ENCODE measurements around the gene CDH4.

CDH4 gene

DNA sequence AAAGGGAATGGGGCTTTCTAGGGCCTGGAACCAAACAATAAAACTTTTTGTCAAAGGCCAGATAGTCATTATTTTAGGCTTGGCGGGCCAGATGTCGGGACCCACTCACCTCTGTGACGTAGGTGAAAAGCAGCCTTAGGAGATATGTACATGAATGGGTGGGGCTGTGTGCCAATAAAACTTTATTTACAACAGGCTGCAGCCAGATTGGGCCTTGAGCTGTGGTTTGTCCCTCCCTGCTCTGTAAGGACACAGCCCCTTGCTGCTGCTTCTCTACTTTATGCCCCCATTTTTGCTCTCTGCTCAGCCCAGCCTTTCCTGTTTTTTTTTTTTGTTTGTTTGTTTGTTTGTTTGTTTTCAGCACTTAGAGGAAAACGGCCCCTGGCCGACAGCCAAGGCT, 32.7 kb downstream of the CDH4 start:
- no peak for DNase-seq

DNA sequence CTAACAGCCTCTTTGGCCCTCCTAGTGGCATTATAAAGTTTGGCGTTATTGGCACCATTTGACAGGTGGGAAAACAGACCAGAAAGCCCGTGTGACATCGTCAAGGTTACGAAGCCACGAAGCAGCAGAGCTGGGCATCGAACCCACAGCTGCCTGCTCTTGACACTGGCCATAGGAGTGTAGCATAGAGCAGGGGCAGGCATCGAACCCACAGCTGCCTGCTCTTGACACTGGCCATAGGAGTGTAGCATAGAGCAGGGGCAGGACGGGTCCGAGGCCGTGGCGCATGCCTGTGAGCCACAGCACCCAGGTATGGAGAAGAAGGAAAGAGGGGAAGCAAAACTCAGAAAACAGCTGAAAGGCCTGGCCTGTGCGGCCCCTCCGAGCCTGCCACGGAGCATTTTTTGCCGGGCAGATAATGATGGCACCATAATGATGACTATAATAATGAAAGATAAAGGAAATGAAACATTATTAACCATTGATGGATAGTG, 33.1 kb downstream of the CDH4 start:
- DNase-seq, result no peak

DNA sequence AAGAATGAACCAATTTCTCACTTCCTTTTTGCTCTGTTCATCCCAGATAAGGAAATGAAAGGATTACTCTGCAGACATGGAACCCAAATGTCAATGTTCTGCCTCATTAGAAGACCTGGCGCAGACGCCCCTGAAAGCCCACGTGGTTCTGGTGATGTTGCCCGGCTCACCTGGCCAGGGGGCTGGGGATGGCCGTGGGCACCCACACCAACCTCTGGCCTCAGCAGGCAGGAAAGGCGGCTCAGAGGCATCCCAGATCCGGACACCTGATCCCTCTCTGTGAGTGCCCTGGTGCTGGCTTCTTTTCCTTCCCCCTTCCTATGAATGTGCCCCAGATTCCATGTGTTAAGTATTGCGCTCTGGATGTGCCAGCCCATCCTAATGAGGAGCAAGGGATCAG, 33.6 kb downstream of the CDH4 start:
- DNase-seq, result no peak

DNA sequence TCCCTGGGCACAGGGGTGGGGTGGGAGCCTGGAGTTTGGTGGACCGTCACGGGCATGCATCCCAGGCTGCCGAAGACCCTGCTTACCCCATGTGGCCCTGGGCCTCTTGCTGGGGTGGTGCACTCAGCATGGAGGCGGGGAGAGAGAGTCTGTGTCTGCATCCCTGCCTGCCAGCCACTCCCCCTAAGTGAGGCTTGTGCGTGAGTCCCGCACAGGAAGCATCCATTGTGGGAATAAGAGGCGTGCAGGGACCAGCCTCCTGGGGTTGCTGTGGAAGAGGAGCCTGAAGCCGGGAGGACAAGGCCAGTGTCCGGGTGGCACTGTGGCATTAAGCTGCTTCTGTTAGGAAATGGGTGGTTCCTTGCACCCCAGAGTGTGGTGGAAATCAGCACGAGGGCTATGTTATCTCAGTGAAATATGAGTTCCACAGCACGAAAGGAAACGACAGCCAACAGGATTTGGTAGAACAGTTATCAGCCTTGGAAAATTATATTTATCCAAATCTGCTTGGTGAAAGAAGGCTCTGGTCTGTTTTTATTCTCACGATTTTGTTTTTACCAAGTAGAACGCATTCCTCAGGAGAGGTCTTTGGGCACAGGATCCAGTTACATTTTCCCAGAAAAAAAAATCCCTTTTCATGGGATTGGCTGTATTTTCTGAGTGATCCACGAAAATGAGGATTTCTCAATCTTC, 35.7 kb downstream of the CDH4 start:
- DNase-seq, result no peak

DNA sequence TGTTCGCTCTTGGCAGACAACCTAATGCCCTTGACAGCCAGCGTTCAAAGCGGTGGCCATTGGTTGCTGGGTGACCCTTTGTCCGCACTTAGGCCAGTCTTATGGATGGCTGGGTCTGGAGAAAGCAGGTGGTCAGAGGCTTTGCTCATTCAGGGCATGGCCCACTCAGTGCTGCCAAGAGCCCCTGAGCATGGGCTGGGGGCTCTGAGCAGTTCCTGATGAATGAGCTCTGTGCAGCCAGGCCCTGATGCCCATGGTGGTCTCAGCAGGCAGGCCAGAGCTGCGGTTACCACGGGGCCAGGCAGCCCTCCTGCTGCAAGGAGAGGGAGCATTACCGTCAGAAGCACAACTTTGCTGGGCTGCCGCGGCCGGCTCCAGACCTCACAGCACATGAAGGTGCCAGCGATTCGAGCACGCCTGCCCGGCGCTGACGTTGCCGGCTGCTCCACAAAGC, 36.3 kb downstream of the CDH4 start:
- no peak for DNase-seq

DNA sequence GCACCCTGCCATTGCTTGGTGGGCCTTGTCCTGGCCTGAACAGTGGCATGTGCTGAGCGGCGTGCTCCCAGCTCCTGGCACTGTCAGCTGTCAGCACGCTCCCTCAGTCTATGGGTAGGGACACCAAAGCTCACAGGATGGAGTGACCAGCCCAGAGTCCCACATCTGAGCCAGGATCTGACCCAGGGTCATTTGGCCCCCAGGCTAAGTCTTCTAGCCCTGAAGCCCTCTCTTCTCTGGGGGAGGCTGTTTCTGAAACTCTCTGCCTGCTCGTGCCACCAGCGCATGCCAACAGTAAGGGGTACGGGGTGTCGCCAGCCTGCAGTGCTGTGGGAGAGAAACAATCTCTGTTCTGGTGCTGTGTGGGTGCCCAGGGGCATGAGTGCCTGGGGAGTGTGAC, 37.1 kb downstream of the CDH4 start:
- no peak for DNase-seq

DNA sequence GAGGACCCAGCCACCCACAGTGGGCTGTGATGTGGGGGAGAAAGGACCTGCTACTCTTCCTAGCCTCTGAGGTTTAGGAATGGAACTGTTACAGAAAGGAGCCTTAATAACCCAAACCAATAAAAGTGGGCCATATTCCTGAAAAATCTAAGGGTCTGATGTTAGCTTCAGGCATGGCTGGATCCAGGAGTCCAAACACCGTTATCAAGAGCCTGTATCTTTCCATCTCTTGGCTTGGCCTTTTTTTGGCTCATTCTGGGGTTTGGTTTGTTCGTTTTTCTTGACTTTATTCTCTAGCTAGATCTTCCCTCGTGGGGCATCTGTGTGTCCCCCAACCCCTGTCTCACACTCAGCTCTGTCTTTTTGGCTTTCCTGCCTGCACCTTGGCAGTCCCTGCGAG, 38.7 kb downstream of the CDH4 start:
- DNase-seq, result no peak

DNA sequence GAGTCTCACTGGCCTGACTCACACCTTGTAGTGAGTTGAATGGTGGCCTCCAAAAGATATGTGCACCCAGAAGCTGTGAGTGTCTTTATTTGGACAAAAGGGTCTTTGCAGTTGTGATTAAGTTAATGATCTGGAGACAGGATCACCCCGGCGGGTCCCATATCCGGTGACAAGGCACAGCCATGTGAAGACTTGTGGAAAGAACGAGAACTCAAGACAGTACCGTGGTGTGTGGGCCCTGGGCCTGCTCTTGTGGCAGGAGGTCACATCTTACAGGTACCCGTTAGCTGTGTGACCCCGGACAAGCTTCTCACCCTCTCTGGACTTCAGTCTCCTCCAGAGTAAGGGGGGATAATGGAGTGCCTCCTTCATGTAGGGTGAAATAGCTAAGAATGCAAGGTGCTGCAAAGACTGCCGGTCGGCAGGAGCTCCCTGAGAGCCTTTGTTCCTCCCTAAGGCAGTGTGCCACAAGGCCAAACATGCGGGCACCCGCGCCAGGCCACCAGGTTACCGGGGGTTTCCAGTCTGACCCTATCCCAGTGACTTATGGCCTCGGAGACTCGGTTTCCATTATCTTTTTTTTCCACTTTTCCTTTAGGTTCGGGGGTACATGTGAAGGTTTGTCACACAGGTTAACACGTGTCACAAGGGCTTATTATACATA, 39.2 kb downstream of the CDH4 start:
- no peak for DNase-seq

DNA sequence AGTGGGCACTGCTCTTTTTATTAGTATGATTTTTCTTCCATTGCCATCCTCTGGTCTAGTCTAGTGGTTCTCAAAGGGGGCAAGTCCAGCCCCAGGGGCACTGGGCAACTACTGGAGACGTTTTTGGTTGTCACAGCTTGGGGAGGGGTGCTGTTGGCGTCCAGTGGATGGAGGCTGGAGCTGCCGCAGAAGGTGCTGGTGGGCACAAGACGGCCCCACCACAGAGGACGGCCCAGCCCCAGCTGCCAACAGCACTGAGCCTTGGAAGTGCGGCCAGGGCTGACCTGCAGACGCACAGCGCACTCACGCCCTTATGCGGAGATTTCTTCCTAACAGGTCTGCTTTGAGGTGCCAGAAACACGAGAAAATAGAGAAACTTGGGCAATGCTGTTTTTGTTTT, 40.3 kb downstream of the CDH4 start:
- DNase-seq, result no peak

DNA sequence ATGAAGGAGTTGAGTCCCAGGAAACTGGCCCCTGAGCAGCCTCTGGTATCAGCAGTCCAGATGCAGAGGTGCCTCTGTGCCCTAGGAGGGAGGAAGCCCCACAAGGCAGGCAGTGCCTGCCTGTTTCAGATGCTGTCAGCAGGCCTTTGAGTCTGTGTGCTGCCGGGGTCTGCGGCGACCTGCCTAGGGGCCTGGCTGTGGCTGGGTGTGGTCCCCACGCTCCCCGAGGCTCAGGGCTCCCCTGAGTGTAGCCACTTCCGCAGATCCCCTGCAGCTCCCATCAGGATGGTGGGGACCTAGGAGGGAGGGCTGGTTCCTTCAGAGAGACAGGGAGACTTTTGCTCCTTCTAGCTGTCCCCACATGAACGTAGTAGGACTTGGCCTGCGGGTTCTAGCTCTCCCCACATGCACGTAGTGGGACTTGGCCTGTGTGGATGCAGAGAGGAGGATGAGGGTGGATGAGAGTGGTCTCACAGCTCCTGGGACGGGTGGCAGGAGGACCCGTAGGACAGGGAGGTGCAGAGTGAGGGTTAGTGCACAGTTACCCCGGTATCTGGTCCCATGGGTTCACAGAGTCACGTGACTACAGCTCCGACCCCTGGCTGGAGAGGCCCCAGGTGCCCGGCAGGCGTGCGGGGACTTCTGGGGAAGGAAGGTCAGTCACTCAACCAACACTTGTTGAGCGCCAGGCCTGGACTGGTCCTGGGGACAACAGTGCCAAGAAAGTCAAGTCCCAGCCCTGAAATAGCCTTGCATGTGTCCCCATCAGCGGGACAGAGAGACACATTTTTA, 41.0 kb downstream of the CDH4 start:
- DNase-seq, result no peak

DNA sequence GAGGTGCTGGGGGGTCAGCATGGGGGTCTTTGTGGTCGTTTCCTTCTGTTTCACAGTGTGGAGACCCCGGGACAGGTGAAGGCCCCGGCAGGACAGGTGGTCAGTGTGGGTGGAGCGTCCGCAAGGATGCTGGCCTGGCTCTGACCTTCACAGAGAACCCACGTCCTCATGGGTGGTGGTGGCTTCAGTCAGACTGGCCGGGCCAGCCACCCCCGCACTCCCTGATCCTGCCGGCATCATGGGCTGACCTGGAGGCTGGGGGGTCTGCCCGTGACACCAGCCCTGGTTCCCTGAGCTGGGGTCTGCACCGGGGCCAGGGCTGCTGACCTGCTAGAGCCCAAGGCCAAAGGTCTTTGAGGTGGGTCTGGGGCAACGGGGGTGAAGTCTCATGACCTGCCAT, 41.9 kb downstream of the CDH4 start:
- no peak for DNase-seq

DNA sequence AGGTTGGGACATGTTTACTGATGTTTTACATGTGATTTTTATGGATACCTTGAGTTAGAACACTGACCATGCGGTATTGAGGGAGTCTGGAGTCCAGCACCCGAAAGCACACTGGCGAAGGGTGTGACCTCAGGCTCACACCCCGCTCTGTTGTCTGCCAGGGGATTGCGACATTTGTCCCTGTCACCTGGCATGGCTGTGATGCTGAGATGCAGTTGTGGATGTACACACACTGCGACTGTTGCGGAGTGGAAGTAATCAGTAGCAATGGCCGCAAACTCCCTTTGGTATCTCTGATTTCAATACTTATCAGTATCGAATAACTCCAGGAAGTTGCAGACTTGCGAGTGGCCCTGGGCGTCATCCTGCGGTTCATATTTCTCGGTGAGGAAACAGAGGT, 43.2 kb downstream of the CDH4 start:
- DNase-seq, result no peak

DNA sequence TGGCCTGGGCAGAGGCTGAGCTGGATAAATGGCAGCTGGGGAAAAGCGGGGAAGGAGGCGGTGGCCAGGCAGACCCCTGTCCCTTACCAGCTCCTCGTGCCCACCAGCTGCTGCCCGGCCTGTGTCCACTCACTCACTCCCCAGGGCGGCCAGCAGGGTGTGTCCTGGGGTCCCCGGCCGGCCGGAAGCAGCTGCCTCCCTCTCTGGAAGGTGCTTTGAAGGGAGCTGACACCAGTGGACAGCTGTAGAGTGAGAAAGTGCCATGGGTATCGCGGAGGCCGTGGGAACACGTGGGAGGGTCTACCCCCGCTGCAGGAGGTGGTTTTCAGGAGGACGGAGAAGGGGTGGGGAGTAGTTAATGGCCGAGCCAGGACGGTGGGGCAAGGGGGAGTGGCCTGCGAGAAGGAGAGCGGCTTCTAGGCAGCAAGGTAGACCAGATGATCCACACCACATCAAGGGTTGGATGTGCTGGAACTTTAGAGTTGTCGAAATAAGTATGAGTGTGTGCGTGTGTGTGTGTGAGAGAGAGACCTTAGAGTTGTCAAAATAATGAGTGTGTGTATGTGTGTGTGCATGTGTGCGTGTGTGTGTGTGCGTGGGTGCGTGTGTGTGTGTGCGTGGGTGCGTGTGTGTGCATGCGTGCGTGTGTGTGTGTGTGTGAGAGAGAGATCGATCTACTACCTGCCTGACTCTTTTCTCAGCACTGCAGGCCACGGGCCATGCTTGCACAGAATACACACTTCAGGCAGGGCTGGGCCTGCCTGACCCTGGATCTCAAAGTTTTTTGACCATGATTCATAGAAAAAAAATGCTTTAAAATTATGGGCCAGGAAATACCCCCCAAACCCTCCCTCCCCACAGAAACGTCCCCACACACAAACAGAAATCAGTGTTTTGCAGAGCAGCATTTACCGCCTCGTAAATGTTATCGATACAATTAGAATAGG, 43.9 kb downstream of the CDH4 start:
- DNase-seq, result no peak

DNA sequence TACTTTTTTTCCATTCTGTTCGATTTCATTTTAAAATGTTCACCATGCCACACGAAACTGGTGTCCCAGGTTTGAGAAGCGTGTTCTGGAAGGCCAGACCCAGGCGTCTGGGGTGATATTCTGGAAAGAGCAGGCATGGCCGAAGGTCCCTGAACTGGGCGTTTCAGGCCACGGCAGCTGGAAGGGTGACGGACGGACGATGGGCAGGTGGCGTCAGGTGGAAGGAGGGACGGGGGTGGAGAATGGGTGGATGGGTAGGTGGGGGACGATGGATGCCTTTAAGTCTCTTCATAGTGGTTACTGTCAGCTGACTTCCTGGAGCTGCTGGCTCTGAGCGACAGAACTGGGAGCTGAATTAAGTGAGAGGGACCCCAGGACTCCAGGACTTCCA, 44.6 kb downstream of the CDH4 start:
- DNase-seq, result no peak

DNA sequence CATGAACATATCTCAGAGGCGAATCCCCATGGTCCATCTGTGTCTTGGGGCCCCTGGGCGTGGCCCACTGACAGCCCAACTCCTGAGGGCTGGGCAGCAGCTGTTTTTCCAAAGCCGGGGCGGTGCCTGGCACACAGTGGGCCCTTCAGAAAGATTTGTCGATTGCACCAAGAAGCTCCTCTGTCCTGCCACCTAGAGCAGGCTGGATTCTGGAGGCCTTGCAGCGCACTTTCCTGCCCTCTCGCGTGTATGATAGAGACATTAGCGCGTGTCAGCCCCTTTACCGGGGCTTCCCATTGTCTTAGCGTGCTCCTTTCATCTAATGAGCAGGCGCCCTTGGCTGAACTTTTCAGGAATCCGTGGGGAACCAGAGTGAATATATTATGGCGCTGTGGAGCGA, 45.4 kb downstream of the CDH4 start:
- DNase-seq, result no peak

DNA sequence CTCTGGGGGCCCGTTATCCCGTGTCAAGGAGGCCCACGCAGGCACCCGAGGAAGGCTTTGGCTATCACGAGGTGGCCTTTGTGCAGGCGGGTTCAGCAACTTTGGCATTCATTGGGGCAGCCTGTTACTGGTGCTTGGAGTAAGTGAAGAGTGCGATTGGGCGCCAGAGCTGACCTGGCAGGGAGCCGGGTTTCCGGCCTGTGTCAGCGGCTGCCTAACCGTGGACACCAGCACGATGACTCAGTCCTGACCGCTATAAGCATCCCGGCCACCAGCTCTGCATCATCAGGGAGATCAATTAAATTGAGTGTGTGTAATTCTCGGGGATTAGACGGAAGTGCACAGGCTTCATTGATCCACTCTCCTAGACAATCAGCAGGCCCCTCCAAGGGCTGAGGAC, 45.9 kb downstream of the CDH4 start:
- no peak for DNase-seq

DNA sequence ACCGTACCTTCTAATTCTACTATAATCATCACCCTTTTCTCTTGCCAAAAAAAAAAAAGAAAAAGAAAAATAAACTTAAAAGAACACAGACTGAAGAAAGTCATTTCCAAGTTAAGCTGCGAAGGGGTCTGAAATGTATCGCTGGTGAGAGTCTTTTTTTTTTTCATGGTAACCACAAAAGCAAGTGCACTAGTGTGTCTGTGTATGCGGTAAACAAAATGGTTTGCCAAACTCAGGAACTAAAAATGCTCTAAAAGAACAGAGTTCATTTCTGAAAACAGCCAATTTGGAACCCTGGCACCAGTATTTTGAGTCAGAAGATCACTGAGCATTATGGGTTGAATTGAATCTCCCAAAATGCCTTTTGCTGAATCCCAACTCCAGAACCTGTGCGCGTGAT, 46.6 kb downstream of the CDH4 start:
- DNase-seq, result no peak

DNA sequence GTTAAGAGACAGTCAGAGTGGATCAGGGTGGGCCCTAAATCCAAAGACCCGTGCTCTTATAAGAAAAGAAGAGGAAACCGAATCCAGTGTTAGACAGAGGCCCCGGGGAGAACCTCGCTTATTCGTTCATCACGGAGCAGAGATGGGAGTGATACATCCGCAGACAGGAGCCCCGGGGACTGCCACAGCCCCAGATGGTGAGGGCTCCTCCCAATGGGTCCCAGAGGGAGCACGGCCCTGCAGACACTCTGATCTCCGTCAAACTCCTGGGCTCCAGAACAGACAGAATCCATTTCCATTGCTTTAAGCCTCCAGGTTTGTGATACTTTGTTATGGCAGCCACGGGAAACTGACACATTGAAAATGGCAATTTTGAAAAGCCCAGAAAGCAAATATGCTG, 47.0 kb downstream of the CDH4 start:
- DNase-seq, result no peak

DNA sequence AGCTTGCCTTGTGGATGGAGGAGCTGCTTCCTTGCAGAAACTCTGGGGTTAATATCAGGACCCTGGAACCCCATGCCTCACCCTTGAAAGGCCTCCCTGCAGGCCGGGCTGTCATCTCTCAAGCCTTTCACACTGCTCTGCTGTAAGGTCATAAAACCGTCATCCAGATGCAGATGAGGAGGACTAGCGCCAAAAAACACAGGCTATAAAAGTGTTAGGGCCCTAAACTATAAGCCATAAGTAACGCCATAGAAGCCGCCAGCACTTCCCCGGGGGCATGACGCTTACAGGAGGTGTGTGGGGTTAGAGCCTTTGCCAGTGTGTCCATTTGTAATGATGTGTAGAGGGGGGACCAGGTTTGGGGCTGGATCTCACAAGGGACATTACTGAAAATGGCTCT, 47.6 kb downstream of the CDH4 start:
- peak; percentile 47 for DNase-seq

DNA sequence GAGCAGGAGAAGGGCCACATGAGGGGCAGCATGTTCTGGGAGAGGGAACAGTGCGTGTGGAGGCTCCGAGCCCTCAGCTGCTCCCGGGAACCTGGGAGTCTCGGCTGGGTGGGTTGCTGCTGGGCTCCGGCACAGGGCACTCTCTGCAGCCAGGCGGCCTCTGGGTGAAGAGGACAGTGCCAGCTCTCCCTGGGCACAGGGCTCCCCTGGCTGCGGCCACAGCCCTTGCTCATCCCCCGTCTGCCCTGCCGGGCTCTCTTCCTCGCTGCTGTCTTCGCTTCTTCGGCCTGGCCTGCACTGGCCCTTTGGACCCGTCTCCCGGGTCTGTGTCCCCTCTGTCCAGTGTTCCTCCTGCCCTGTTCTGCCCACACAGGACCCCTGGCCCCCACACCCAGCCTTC, 48.2 kb downstream of the CDH4 start:
- DNase-seq, result no peak

DNA sequence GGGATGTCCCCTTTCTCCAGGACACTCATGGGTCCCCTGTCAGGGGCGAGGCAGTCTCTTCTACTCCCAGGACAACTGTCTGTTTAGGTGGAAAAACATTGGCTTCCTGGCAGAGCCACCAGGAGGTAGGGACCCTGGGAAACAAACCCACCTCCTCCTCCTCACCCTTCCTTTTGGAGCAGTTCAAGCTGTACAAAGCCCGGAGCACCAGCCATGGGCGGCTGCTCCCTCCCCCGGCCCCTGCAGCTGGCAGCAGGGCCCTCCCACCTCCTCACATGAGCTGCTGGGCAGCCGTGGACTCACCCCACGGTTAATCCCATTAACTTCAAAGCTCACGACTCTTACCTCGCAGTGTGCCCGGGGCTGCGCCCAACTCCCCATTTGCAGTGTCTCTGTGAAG, 48.6 kb downstream of the CDH4 start:
- no peak for DNase-seq

DNA sequence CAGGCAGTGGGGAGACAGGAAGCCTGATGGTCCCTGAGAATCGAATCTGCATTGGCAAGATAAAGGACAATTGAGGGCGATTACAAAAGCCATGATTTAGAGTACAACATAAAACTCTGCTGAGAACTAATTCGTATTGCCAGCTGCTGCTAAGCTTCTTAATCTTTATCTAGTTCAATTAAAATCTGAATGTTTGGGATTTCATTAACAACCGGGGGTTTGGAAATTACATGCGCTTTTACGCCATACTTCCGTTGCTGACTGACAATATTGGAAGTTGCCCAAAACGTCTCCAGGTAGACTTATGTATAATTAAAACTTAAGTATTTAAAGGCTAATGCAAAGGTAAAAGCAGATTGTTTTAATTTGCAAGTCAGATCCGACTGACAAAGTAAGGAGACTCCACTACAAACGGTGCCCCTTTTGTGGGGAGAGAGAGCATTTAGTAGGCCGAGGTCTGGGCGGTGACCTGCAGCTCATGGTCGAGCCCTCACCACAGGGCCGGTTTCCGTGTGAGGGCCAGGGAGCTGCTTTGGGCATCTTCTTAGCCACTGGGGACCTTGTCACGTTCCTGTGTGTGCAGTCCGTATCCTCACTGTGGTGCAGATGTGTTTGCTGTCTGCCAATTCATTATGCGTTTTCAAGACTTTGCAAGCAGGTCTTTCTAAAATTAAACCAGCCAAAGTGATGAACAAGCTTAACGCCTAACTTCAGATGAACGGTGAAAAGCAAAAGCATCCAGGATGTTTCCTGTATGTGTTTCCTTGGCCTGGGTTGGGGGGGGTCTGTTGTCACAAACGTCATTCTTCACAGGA, 49.9 kb downstream of the CDH4 start:
- no peak for DNase-seq

Data from right hindlimb (tissue), 1 donor.